GM18526 (cell line): ENCODE data around the gene KIF17.

Experiments
- POLR2A ChIP-seq: IDR thresholded peaks from 3 replicates; pipeline ENCODE4 v1.6.1; 2011; ENCODE audit not compliant: insufficient read length; ENCODE audit errors: extremely low read depth

KIF17 gene

DNA sequence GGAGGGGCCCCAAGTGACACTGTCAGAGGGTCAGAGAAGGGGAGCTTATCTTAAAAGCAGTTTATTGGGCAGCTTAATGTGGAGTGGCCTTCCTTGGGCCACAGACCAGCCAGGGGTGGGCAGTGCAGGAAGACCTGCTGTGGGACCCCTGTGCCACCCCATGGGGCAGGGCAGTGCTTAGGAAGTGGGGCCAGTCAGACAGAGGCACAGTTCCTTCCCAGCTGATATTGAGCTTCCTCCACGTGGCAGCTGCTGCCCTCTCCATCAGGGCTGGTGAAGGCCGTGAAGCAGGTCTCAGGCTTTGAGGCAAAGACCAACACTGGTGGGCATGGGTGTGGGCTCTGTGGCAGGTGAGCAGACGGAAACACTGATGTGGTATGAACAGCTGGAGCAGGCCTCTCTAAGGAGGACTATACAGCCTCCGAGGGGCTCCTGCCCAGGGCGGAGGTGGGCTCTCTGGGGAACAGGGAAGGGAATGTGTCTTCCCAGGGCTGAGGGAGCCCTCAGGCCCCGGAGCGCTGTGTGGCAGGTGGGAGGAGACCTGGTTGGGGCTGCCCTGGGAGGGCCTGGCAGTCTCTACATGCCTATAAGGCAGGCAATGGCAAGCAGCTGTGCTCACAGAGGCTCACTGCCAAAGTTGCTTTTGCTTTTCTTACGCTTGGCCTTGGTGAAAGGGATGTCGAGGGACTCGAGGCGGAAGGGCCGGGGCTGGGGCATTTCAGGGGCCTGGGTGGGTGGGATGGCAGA, 53.7 kb downstream of the KIF17 start:
- no peak for TF ChIP-seq POLR2A

DNA sequence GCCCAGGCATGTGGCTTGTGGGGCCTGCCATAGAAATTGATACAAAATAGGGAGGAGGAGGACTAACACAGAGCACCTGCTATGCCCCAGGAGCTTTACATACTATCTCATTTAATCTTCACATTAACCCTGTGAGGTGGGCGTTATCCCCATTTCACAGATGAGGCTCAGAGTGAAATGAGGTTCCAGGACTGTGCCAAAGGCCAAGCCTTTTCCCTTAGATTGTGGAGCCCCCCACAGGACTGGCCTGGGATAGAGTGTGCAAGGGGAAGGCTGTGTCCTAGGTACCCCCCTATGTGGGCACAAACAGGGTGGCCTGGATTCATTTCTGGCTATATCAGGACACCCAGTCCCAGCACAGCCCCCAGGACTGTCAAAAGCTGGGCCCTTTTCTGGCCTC, 54.4 kb downstream of the KIF17 start:
- TF ChIP-seq POLR2A, result no peak

DNA sequence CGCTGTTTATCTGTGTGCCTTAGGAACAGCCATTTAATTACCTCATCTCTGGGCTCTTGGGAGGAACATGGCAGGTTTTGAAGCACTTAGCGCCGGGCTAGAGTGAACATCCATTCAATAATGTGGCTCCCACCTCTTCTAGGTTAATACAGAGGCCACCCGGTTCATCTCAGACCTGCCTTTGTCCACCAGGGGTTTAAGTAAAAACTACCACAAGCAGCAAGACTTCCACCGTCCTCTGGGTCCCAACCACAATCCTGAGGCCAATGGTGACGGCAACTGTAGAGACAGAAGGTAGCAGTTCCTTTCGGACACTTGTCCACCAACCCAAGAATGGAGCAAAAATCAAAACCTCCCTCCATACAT, 55.7 kb downstream of the KIF17 start:
- TF ChIP-seq POLR2A, result no peak

DNA sequence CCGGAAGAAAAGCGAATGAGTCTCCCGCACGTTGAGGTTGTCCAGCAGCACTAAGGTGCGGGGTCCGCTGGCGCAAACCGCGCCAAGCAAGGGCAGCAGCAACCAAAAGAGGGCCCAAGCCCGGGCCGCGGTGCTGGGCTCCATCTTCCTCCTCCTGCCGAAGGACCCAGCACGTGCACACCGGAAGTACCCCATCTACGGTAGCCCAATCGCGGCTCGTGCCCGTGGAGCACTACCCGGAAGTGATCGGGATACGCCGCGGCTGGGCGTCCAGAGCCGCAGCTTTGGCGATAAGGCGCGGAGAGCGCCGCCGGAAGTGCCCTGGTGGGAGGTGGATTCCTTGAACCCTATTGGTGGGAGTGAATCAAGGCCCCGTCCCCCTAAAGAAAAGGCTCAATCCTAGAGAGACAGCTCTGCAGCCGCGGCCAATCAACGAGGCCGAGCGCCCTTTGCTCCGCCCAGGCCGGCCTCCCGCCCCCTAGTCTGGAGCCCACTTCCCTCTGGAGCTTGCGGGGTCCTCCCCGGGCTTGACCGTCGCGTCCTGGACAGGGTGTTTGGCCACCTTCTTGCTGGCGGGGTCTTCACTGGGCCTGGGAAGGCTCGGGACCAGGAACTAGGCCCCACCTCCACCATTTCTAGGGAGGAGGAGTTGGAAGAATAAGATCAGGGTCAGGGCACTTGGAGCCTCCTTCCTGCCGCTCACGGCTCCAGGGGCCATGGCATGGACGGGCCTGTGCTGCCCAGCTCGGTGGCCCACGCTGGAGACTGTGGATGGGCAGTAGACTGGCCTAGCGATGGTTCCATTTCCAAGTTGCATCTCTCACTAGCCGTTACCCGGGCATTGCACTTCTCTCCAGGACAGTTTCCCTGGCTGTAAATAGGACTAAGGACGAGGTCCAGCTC, 56.3 kb downstream of the KIF17 start, which contains the start of gene DDOST:
Gene DDOST, minus strand, starts transcription at position 163 of the 903 bp plus-strand sequence. Its CDS starts 19 bp downstream, at position 144.
- peak; percentile 67 for TF ChIP-seq POLR2A

DNA sequence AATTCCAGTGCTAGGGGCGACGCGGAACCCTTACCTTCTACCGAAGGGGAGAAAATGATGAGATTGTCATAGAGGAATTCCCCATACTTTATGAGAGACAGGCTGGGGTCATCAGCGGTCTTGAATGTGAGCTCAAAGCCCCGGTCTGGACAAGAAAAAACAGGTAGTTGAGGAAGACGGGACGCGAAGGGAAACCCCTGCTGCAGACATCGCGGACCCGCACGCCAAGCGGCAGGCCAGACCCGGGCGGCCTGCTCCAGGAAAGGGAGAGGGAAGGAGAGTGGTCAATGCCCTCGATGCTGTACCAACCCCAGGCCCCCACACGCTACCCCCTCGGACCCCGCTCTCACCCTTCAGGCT, 57.0 kb downstream of the KIF17 start:
- no peak for TF ChIP-seq POLR2A

DNA sequence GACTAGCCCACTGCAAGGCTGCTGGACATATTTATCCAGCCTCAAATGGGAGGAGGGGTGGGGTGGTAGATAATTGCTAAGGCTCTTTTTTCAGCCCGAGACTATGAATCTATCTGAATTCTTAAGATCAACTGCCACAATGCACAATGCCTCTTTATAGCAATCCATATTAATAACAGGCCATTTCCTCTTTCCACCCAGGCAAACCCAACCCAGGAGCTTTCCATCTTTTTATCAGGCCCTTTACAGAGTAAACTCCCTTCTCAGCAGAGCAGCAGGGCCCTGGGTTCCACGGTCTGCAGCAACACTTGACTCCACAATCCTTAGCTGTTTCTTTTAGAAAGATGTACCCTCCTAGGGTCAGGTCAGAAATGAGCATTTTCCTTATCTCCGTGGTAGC, 57.4 kb downstream of the KIF17 start:
- no peak for TF ChIP-seq POLR2A

DNA sequence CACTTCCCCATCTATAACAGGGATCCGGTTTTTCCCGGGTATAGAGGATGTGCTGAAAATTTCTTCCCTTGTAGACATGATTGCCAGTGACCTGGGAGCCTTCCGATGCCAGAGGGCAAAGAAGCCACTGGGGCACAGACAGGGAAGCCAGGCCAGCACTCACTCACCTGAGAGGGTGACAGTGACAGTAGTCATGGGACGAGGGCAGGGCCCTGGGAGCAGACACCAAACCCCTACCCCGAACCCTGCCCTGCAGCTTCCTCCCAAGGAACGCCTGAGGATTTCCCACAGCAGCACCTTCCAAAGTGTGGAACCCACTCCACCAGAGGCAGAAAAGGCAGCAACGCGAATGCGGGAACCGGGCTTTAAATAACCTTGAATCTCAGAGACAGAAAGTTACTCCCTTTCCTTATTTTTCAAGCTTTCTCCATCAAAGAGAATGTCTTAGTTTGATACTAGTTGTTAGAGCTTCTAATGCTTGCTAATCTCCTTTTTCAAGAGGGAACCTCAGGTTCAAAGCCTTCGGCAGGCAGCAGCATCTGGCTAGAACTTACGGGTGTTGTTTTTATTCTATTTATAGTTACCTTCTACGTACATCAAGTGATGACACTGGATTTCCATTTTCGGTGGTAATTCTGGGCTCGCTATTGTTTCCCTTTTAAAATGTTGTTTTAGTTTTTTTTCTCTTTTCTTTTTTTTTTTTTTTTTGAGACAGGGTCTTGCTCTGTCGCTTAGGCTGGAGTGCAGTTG, 59.5 kb downstream of the KIF17 start:
- no peak for TF ChIP-seq POLR2A

DNA sequence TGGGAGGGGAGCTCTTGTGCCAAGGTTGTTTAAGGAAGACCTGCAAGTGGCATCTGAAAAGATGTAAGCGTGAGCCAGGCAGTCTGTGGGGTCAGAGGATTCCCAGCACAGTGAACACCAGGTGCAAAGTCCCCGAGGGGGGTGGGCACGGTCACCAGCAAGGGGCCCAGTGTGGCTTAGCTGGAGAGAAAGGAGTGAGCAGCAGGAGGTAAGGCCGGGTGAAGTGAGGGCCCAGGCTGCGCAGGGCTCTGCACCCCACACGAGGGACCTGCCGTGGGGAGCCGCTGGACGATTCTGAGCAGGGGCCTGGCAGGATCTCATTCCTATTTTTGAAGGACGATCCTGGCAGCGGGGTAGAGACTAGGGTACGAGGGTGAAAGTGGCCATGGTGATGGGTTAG, 60.8 kb downstream of the KIF17 start:
- TF ChIP-seq POLR2A, result no peak

DNA sequence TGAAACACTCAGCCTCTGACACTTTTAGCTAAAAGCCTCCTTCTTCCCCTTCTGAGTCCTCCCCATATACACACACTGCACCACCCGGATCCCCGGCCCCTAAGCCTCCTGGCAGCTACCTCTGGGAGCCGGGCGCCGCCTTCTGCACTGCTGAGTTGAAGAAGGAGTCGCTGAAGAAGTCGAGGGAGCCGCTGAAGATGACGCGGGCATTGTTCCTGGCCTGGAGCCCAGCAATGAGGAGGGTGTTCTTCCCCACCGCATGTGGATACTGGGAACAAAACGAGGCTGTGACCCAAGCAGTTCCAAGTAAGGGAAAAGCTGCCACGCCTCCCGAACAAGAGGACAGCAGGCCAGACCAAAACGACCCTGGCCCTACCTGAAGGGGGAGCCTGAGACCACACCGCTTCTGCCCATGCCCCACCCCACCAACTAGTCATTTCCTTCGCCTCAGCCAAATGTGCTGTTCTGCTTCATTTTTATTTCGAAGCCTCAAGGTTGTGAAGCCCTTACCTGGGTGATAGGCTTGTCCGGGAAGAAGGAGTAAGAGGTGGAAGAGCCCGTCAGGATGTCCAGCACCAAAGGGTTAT, 63.6 kb downstream of the KIF17 start:
- TF ChIP-seq POLR2A, result no peak

DNA sequence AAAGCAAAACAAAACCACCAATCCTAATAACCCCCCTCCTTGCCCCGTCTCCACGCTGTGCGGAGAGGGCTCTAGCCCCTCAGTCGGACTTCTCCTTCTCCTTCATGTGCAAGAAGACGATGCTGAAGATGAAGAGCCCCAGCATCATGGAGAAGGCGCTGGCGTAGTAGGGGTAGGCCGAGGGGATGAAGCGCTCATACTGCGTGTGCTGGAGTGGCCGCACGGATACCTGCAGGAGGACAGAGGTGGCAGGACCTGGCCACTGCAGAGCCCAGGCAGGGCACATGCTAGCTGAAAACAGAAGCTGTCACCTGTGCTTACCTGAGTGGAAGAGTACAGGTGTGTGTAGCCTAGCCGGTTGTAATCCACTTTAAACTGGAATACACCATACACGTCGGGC, 65.5 kb downstream of the KIF17 start:
- TF ChIP-seq POLR2A, result no peak

DNA sequence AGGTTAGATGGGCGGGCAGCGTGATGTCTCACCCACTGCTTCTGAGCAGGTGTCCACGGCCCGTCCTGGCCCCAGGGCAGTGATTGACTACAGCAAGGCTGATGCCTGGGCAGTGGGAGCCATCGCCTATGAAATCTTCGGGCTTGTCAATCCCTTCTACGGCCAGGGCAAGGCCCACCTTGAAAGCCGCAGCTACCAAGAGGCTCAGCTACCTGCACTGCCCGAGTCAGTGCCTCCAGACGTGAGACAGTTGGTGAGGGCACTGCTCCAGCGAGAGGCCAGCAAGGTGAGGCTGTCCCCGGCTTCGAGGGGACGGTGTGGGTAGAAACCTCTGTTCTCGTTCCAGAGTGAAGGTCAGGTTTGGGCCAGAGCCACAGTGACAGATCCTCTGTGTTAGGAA, 68.9 kb downstream of the KIF17 start:
- TF ChIP-seq POLR2A, result no peak

DNA sequence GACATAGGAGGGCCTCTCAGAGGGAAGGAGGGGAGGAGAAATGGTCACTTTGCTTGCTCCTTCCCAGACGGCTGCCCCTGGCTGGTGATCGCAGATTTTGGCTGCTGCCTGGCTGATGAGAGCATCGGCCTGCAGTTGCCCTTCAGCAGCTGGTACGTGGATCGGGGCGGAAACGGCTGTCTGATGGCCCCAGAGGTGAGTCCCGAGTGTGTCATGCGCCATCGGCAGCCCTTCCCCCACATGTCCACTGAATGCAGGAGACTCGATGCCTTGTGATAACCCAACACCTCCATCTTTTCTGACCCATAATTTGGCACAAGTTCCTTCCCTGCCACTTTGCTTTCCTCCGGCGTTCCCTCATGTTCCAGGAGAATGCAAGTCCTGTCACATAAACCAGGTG, 69.4 kb downstream of the KIF17 start:
- no peak for TF ChIP-seq POLR2A

DNA sequence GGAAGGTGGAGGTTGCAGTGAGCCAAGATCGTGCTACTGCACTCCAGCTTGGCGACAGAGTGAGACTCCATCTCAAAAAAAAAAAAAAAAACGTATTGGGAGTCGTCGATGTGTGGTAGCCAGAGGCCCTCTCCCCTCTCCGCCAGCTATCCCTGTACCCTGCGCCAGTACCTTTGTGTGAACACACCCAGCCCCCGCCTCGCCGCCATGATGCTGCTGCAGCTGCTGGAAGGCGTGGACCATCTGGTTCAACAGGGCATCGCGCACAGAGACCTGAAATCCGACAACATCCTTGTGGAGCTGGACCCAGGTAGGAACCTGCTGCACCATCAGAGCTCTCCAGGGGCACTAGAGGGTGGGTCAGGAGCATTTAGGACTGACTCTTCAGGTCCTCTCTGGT, 72.4 kb downstream of the KIF17 start:
- no peak for TF ChIP-seq POLR2A

DNA sequence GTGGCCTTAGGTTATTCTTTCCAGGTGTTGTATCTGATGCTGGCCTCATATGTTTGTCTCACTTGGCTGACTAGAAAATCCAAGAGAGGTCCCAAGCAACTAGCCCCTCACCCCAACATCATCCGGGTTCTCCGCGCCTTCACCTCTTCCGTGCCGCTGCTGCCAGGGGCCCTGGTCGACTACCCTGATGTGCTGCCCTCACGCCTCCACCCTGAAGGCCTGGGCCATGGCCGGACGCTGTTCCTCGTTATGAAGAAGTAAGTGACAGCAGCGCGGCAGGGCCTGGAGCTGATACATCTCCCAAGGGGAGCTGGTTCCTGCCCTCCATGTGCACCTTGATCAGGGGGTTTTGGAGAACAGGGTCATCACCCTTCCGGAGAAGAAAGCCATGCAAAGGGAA, 73.4 kb downstream of the KIF17 start:
- TF ChIP-seq POLR2A, result no peak

DNA sequence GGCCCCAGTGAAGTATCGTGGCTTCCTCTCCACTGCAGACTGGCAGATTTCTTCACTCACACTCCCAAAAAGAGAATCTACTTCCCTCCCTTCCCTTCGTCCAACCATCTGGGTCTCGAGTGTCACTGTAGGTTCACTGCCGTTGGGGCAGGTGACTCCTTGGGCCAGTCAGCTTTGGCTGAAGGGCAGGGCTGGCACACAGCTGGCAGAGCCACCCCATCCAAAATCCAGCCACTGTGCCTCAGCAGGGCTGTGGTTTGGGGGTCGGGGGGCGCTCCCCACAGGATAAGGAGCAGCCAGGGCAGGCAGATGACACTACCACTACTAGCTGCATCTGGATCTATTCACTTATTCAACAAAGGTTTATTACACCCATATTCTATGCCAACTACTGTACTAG, 74.7 kb downstream of the KIF17 start:
- no peak for TF ChIP-seq POLR2A
